Neural progenitor cell (in vitro differentiated cells): ENCODE data around the gene SSBP2. TPM values are rescaled to one million over a fixed set of nuclear protein-coding genes. Genes with fewer than 3 reads are reported as not detected.
A peak's percentile ranks its signal among the peaks of the same experiment; 100 is the strongest.

Experiments used
- DNase-seq: peaks from one replicate; pipeline ENCODE4 v3.0.0-alpha.2; 2016; ENCODE audit warnings: low spot score
- H2AFZ ChIP-seq: fragments of 200-600 bp; sonication (generic); replicated peaks from 2 replicates; pipeline ENCODE4 v1.6.1; 2016; ENCODE audit warnings: antibody characterized with exemption
- H3F3A ChIP-seq: fragments of 200-600 bp; sonication (generic); 2 replicates; pipeline ENCODE4 v1.6.1; 2016; ENCODE audit warnings: antibody characterized with exemption, low read depth
- H3K27ac ChIP-seq: fragments of 200-600 bp; sonication (generic); 2 replicates; pipeline ENCODE4 v1.5.1; 2016; ENCODE audit warnings: mild to moderate bottlenecking
- H3K27me3 ChIP-seq: fragments of 200-600 bp; sonication (generic); 2 replicates; pipeline ENCODE4 v1.6.1; 2016; ENCODE audit warnings: mild to moderate bottlenecking, moderate library complexity
- H3K36me3 ChIP-seq: fragments of 200-600 bp; sonication (generic); 2 replicates; pipeline ENCODE4 v1.5.1; 2016
- H3K4me1 ChIP-seq: fragments of 200-600 bp; sonication (generic); 2 replicates; pipeline ENCODE4 v1.6.1; 2016; ENCODE audit warnings: mixed run types
- H3K4me2 ChIP-seq: fragments of 200-600 bp; sonication (generic); 2 replicates; pipeline ENCODE4 v1.6.1; 2016
- H3K4me3 ChIP-seq: fragments of 200-600 bp; sonication (generic); 2 replicates; pipeline ENCODE4 v1.5.1; 2016
- H3K79me2 ChIP-seq: fragments of 200-600 bp; sonication (generic); 2 replicates; pipeline ENCODE4 v1.6.1; 2016; ENCODE audit warnings: low read depth
- H3K9ac ChIP-seq: fragments of 200-600 bp; sonication (generic); 2 replicates; pipeline ENCODE4 v1.6.1; 2016
- H3K9me3 ChIP-seq: fragments of 200-600 bp; sonication (generic); 2 replicates; pipeline ENCODE4 v1.5.1; 2016; ENCODE audit warnings: low read depth
- H4K20me1 ChIP-seq: fragments of 200-600 bp; sonication (generic); 2 replicates; pipeline ENCODE4 v1.6.1; 2016; ENCODE audit warnings: low read depth
- H3K27ac Mint-ChIP-seq: 3 replicates; pipeline ENCODE4 v1.8.0; 2021; ENCODE audit warnings: mixed read lengths
- H3K27me3 Mint-ChIP-seq: 2 replicates; pipeline ENCODE4 v1.8.0; 2022; ENCODE audit warnings: low read depth, mild to moderate bottlenecking, inconsistent platforms, moderate library complexity, mixed read lengths; ENCODE audit not compliant: insufficient read depth
- H3K36me3 Mint-ChIP-seq: 3 replicates; pipeline ENCODE4 v1.8.0; 2021; ENCODE audit warnings: mixed read lengths
- H3K4me1 Mint-ChIP-seq: 3 replicates; pipeline ENCODE4 v1.8.0; 2021; ENCODE audit warnings: mixed read lengths
- H3K4me3 Mint-ChIP-seq: 3 replicates; pipeline ENCODE4 v1.8.0; 2021; ENCODE audit warnings: mild to moderate bottlenecking, moderate library complexity, mixed read lengths
- H3K9me3 Mint-ChIP-seq: 3 replicates; pipeline ENCODE4 v1.8.0; 2020; ENCODE audit warnings: mixed read lengths
- CTCF ChIP-seq: fragments of 200-600 bp; sonication (generic); IDR thresholded peaks from 2 replicates; pipeline ENCODE4 v1.5.1; 2017; ENCODE audit warnings: antibody characterized with exemption, mild to moderate bottlenecking
- EZH2 ChIP-seq: fragments of 200-600 bp; sonication (generic); IDR thresholded peaks from 2 replicates; pipeline ENCODE4 v1.6.1; 2017; ENCODE audit warnings: antibody characterized with exemption, mild to moderate bottlenecking, moderate library complexity
- EZH2phosphoT487 ChIP-seq: fragments of 200-600 bp; sonication (generic); IDR thresholded peaks from 2 replicates; pipeline ENCODE4 v1.6.1; 2017; ENCODE audit warnings: antibody characterized with exemption
- total RNA-seq: library from RNA; depleted of rRNA; stranded (reverse); fragments of >200 nt; gene quantifications from 2 replicates; pipeline ENCODE4 v1.2.3, GENCODE V29; 2015; ENCODE audit warnings: low replicate concordance

Gene SSBP2
- total RNA-seq, 1 donor from 2014 or later, result 175 TPM

GRCh38 chr5:81721049-81721448 is 29.8 kb downstream of the SSBP2 start:
- Mint-ChIP-seq H3K36me3 (peaks cover 5% of the 10 kb centered on the region), H3K4me3 (no peak overlapping the region), H3K9me3 (peaks cover 3% of the 10 kb centered on the region), H3K27me3 (no peaks in the 10 kb centered on the region), H3K4me1 (peaks cover 17% of the 10 kb centered on the region), H3K27ac (no peak overlapping the region)
- no peak for TF ChIP-seq EZH2phosphoT487
- no peak for TF ChIP-seq EZH2
- no peak for TF ChIP-seq CTCF
- H4K20me1 ChIP-seq, result peaks cover 96% of the 10 kb centered on the region
- no peak overlapping the region for H3K4me2 ChIP-seq
- H3K27me3 ChIP-seq, result no peaks in the 10 kb centered on the region
- H3K9me3 ChIP-seq, result no peaks in the 10 kb centered on the region
- H3K4me3 ChIP-seq, result no peak overlapping the region
- H2AFZ ChIP-seq, result no peak overlapping the region
- H3K27ac ChIP-seq, result no peak overlapping the region
- no peaks in the 10 kb centered on the region for H3K36me3 ChIP-seq
- peaks cover 100% of the 10 kb centered on the region for H3K79me2 ChIP-seq
- DNase-seq, result no peak
- no peaks in the 10 kb centered on the region for H3F3A ChIP-seq
- H3K4me1 ChIP-seq, result peaks cover 36% of the 10 kb centered on the region
- no peak overlapping the region for H3K9ac ChIP-seq

GRCh38 chr5:81719743-81720345 is 31.1 kb downstream of the SSBP2 start:
- Mint-ChIP-seq H3K9me3 (peaks cover 7% of the 10 kb centered on the region), H3K27ac (no peak overlapping the region), H3K4me3 (no peak overlapping the region), H3K36me3 (peaks cover 15% of the 10 kb centered on the region), H3K4me1 (peaks cover 15% of the 10 kb centered on the region), H3K27me3 (no peaks in the 10 kb centered on the region)
- DNase-seq, result no peak
- peaks cover 96% of the 10 kb centered on the region for H4K20me1 ChIP-seq
- no peaks in the 10 kb centered on the region for H3F3A ChIP-seq
- H3K4me3 ChIP-seq, result no peak overlapping the region
- H3K4me2 ChIP-seq, result no peak overlapping the region
- no peaks in the 10 kb centered on the region for H3K36me3 ChIP-seq
- no peaks in the 10 kb centered on the region for H3K27me3 ChIP-seq
- H3K79me2 ChIP-seq, result peaks cover 100% of the 10 kb centered on the region
- H3K27ac ChIP-seq, result peak overlapping the region; percentile 4
- no peaks in the 10 kb centered on the region for H3K9me3 ChIP-seq
- H3K4me1 ChIP-seq, result peaks cover 36% of the 10 kb centered on the region
- TF ChIP-seq EZH2phosphoT487 (no peak), CTCF (no peak), EZH2 (no peak)
- H2AFZ ChIP-seq, result no peak overlapping the region
- no peak overlapping the region for H3K9ac ChIP-seq

GRCh38 chr5:81718300-81718699 is 32.6 kb downstream of the SSBP2 start:
- no peaks in the 10 kb centered on the region for H3K9me3 ChIP-seq
- peaks cover 87% of the 10 kb centered on the region for H4K20me1 ChIP-seq
- Mint-ChIP-seq H3K36me3 (peaks cover 26% of the 10 kb centered on the region), H3K27ac (no peak overlapping the region), H3K27me3 (no peaks in the 10 kb centered on the region), H3K4me3 (no peak overlapping the region), H3K9me3 (peaks cover 11% of the 10 kb centered on the region), H3K4me1 (peaks cover 15% of the 10 kb centered on the region)
- peak; percentile 52 for DNase-seq
- H3K79me2 ChIP-seq, result peaks cover 100% of the 10 kb centered on the region
- peaks cover 36% of the 10 kb centered on the region for H3K4me1 ChIP-seq
- no peaks in the 10 kb centered on the region for H3K27me3 ChIP-seq
- peak overlapping the region; percentile 65 for H3K27ac ChIP-seq
- TF ChIP-seq EZH2phosphoT487 (no peak), EZH2 (no peak), CTCF (no peak)
- H3F3A ChIP-seq, result no peaks in the 10 kb centered on the region
- H3K36me3 ChIP-seq, result no peaks in the 10 kb centered on the region
- no peak overlapping the region for H3K9ac ChIP-seq
- no peak overlapping the region for H3K4me3 ChIP-seq
- H3K4me2 ChIP-seq, result peak overlapping the region; percentile 66
- H2AFZ ChIP-seq, result no peak overlapping the region
